IMR-90 (cell line): ENCODE measurements around the gene AXDND1. TPM values are rescaled to one million over a fixed set of nuclear protein-coding genes. Genes with fewer than 3 reads are reported as not detected.
"Not testable (repeated sequence)": the region's sequence is repeated elsewhere in the genome, so short reads cannot be mapped to it uniquely, and the experiment has no call there.

Source experiments
- ATAC-seq: fragments of 200-7000 bp; cut with Tn5 transposase; 2 replicates; pipeline ENCODE4 v1.9.1; 2020; ENCODE audit warnings: low read depth, mild to moderate bottlenecking, moderate library complexity
- BruUV-seq: library from RNA; stranded (reverse); fragments of 400-500 nt; replicated peaks from 2 replicates; lab custom pipeline; 2021; lab: Mats Ljungman, UMichigan
- CTCF ChIA-PET: fragments of 300-600 bp; formaldehyde crosslinking; extraction: SDS; loops from one replicate; lab custom pipeline; 2021; ENCODE audit warnings: antibody characterized with exemption; lab: Yijun Ruan, JAX
- POLR2A ChIA-PET: fragments of 300-600 bp; sonication (Branson Sonifier 250); formaldehyde crosslinking; loops from one replicate; lab custom pipeline; 2022; ENCODE audit warnings: antibody characterized with exemption; ENCODE audit not compliant: unreplicated experiment; lab: Charles Lee
- DNase-seq: peaks from one replicate; pipeline ENCODE4 v3.0.0; 2013
- H2AFZ ChIP-seq: replicated peaks from 2 replicates; pipeline ENCODE3; 2013; ENCODE audit warnings: low read length, mild to moderate bottlenecking; ENCODE audit not compliant: poor library complexity
- H2AK5ac ChIP-seq: 2 replicates; pipeline ENCODE4 v1.6.1; 2013; ENCODE audit warnings: low read depth, low read length, inconsistent platforms
- H2AK9ac ChIP-seq: replicated peaks from 2 replicates; pipeline ENCODE3; 2013; ENCODE audit warnings: mild to moderate bottlenecking, low read depth, low read length, moderate library complexity; ENCODE audit not compliant: poor library complexity
- H2BK120ac ChIP-seq: 2 replicates; pipeline ENCODE4 v1.6.1; 2013; ENCODE audit warnings: low read depth, low read length, inconsistent platforms
- H2BK15ac ChIP-seq: 3 replicates; pipeline ENCODE4 v1.6.1; 2013; ENCODE audit warnings: low read depth, low read length, inconsistent platforms
- H2BK20ac ChIP-seq: 2 replicates; pipeline ENCODE4 v1.6.1; 2013; ENCODE audit warnings: low read depth, mild to moderate bottlenecking, inconsistent platforms, low read length, moderate library complexity
- H2BK5ac ChIP-seq: 2 replicates; pipeline ENCODE4 v1.6.1; 2013; ENCODE audit warnings: mild to moderate bottlenecking, low read depth, low read length, inconsistent platforms; ENCODE audit not compliant: poor library complexity, severe bottlenecking
- H3K14ac ChIP-seq: replicated peaks from 2 replicates; pipeline ENCODE4 v1.6.1; 2013; ENCODE audit warnings: low read depth, low read length, inconsistent platforms
- H3K18ac ChIP-seq: 2 replicates; pipeline ENCODE4 v1.6.1; 2013; ENCODE audit warnings: low read depth, low read length, control low read depth
- H3K23ac ChIP-seq: 2 replicates; pipeline ENCODE4 v1.6.1; 2013; ENCODE audit warnings: low read depth, low read length, inconsistent platforms
- H3K27ac ChIP-seq: 2 replicates; pipeline ENCODE4 v1.5.1; 2013; ENCODE audit warnings: mild to moderate bottlenecking, control low read depth, low read length; ENCODE audit not compliant: insufficient read depth
- H3K27me3 ChIP-seq: 2 replicates; pipeline ENCODE4 v1.6.1; 2013; ENCODE audit warnings: low read length; ENCODE audit not compliant: control insufficient read depth, insufficient read depth
- H3K36me3 ChIP-seq: 2 replicates; pipeline ENCODE4 v1.6.1; 2013; ENCODE audit warnings: low read length, mixed read lengths; ENCODE audit not compliant: control insufficient read depth, insufficient read depth
- H3K4ac ChIP-seq: 2 replicates; pipeline ENCODE4 v1.6.1; 2013; ENCODE audit warnings: low read depth, low read length, inconsistent platforms
- H3K4me1 ChIP-seq: 2 replicates; pipeline ENCODE4 v1.6.1; 2013; ENCODE audit warnings: low read length, mixed read lengths; ENCODE audit not compliant: control insufficient read depth, insufficient read depth
- H3K4me2 ChIP-seq: 2 replicates; pipeline ENCODE4 v1.6.1; 2013; ENCODE audit warnings: low read depth, mild to moderate bottlenecking, control low read depth, low read length, moderate library complexity
- H3K4me3 ChIP-seq: 2 replicates; pipeline ENCODE4 v1.5.1; 2013; ENCODE audit warnings: low read depth, mild to moderate bottlenecking, control low read depth, low read length, moderate library complexity; ENCODE audit not compliant: insufficient read depth
- H3K56ac ChIP-seq: 2 replicates; pipeline ENCODE4 v1.6.1; 2013; ENCODE audit warnings: low read length, inconsistent platforms; ENCODE audit not compliant: insufficient read depth; ENCODE audit errors: extremely low read depth
- H3K79me1 ChIP-seq, 2 experiments: 2 replicates each; pipeline ENCODE4 v1.6.1; 2013; ENCODE audit warnings: low read length in 2 of 2, inconsistent platforms in 1 of 2, low read depth in 1 of 2
- H3K9ac ChIP-seq: 2 replicates; pipeline ENCODE4 v1.6.1; 2013; ENCODE audit warnings: low read depth, low read length, control low read depth
- H3K9me1 ChIP-seq: 2 replicates; pipeline ENCODE4 v1.6.1; 2013; ENCODE audit warnings: low read length, inconsistent platforms; ENCODE audit not compliant: insufficient read depth
- H3K9me3 ChIP-seq: 2 replicates; pipeline ENCODE4 v1.6.1; 2013; ENCODE audit warnings: low read length; ENCODE audit not compliant: control insufficient read depth, insufficient read depth
- H4K20me1 ChIP-seq: 2 replicates; pipeline ENCODE4 v1.6.1; 2013; ENCODE audit warnings: low read length, inconsistent platforms; ENCODE audit not compliant: insufficient read depth
- H4K5ac ChIP-seq: 2 replicates; pipeline ENCODE4 v1.6.1; 2013; ENCODE audit warnings: mild to moderate bottlenecking, low read depth, low read length, control low read depth
- H4K8ac ChIP-seq, 2 experiments: 2 replicates each; pipeline ENCODE4 v1.6.1; 2013; ENCODE audit warnings: low read depth in 2 of 2, low read length in 2 of 2, control low read depth in 1 of 2, inconsistent platforms in 1 of 2
- H4K91ac ChIP-seq: 2 replicates; pipeline ENCODE4 v1.6.1; 2013; ENCODE audit warnings: low read depth, low read length, inconsistent platforms; ENCODE audit not compliant: insufficient read depth
- WGBS, 2 experiments: methylation state at CpG; one replicate each; pipeline versions ENCODE4 v1.1.5 to v1.1.7; 2013; ENCODE audit warnings: missing lambda C conversion rate in 2 of 2; ENCODE audit not compliant: insufficient read length in 1 of 2; ENCODE audit errors: extremely low coverage in 2 of 2; 5-methylcytosine and 5-hydroxymethylcytosine counted together
- dilution Hi-C: fragments of 300-500 bp; cut with HindIII; formaldehyde crosslinking; loops from one replicate; pipeline ENCODE4 v1.14.3; 2018; ENCODE audit warnings: low sequenced_read_pairs; ENCODE audit not compliant: unreplicated experiment
- in situ Hi-C: fragments of 300-500 bp; cut with MboI; formaldehyde crosslinking; loops from 3 replicates; pipeline ENCODE4 v1.14.3; 2019; ENCODE audit warnings: low sequenced_read_pairs, inconsistent platforms, mixed read lengths
- intact Hi-C: fragments of 100-400 bp; cut with micrococcal nuclease; formaldehyde crosslinking; loops from 2 replicates; pipeline ENCODE4 v1.10.0; 2022
- polyA plus RNA-seq, 3 experiments: library from polyadenylated mRNA; depleted of rRNA; stranded (reverse); fragments of >200 nt; gene quantifications; 2 replicates each; pipeline ENCODE4 v1.2.3, GENCODE V29; 2012; ENCODE audit warnings: low replicate concordance in 1 of 3
- total RNA-seq: library from RNA; depleted of rRNA; stranded (reverse); fragments of >200 nt; gene quantifications from 2 replicates; pipeline ENCODE4 v1.2.3, GENCODE V29; 2012

The AXDND1 gene
- total and polyA plus RNA-seq, 2 of the 4 experiments (the other 2 are of a cell fraction) = not detected

DNA sequence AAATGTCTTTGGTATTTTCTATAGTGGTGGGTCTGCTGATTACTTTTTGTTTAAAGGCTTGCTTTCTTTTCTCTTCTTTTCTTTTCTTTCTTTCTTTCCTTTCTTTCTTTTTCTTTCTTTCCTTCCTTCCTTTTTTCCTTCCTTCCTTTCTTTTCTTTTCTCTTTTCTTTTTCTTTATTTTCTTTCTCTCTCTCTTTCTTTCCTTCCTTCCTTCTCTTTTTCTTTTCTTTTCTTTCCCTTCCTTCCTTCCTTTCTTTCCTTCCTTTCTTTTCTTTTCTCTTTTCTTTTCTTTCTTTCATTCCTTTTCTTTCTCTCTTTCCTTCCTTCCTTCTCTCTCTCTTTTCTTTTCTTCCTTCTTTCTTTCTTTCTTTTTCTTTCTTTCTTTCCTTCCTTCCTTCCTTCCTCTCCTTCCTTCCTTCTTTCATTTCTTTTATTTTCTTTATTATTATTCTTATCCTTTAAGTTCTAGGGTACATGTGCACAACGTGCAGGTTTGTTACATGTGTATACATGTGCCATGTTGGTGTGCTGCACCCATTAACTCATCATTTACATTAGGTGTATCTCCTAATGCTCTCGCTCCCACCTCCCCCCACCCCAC lies 93.9 kb downstream of the AXDND1 start:
- H2BK15ac ChIP-seq, H3K36me3 ChIP-seq, BruUV-seq, H4K91ac ChIP-seq, H3K9me1 ChIP-seq, H2AFZ ChIP-seq, H3K79me1 ChIP-seq, H3K14ac ChIP-seq, in situ Hi-C loops, H3K4ac ChIP-seq, H4K20me1 ChIP-seq, H3K9ac ChIP-seq, H2BK120ac ChIP-seq, intact Hi-C loops, H3K23ac ChIP-seq, H3K4me3 ChIP-seq, H3K4me2 ChIP-seq, POLR2A ChIA-PET, H2BK5ac ChIP-seq, H3K9me3 ChIP-seq, H4K8ac ChIP-seq, dilution Hi-C loops, H2AK9ac ChIP-seq, H3K27ac ChIP-seq, H3K18ac ChIP-seq, H4K5ac ChIP-seq, H2AK5ac ChIP-seq, CTCF ChIA-PET, H3K56ac ChIP-seq, H3K27me3 ChIP-seq, H3K4me1 ChIP-seq, DNase-seq, ATAC-seq, H2BK20ac ChIP-seq: not testable (repeated sequence)
- no CpG with 5 or more reads among the region's 2 CpGs for WGBS, 2 experiments

GRCh38 chr1:179465661-179466060 lies 99.9 kb downstream of the AXDND1 start:
- no CpG with 5 or more reads among the region's 11 CpGs for WGBS, 2 experiments
- H2BK20ac ChIP-seq, CTCF ChIA-PET, H2BK5ac ChIP-seq, H3K18ac ChIP-seq, H3K4me2 ChIP-seq, H3K4me1 ChIP-seq, H3K9me1 ChIP-seq, H3K4me3 ChIP-seq, DNase-seq, H2AK9ac ChIP-seq, intact Hi-C loops, H2AK5ac ChIP-seq, H3K27ac ChIP-seq, H3K56ac ChIP-seq, H4K8ac ChIP-seq, H4K20me1 ChIP-seq, dilution Hi-C loops, H3K9ac ChIP-seq, in situ Hi-C loops, H3K4ac ChIP-seq, H3K27me3 ChIP-seq, POLR2A ChIA-PET, H2BK15ac ChIP-seq, H3K79me1 ChIP-seq, H4K5ac ChIP-seq, H3K9me3 ChIP-seq, H3K36me3 ChIP-seq, H2BK120ac ChIP-seq, H4K91ac ChIP-seq, H3K23ac ChIP-seq, H3K14ac ChIP-seq, H2AFZ ChIP-seq, BruUV-seq, ATAC-seq: not testable (repeated sequence)
